Rectal smooth muscle tissue (tissue), 1 donor: ENCODE results near the gene KDM6A.
"Not testable (repeated sequence)": the region's sequence is repeated elsewhere in the genome, so short reads cannot be mapped to it uniquely, and the experiment has no call there.

ENCODE experiments used
- H3K27ac ChIP-seq: one replicate; pipeline ENCODE4 v1.7.0; 2013; ENCODE audit warnings: low read depth, low read length, inconsistent platforms
- H3K27me3 ChIP-seq: one replicate; pipeline ENCODE4 v1.7.0; 2013; ENCODE audit warnings: low read length; ENCODE audit not compliant: control insufficient read depth, insufficient read depth
- H3K36me3 ChIP-seq: one replicate; pipeline ENCODE4 v1.7.0; 2013; ENCODE audit warnings: low read length; ENCODE audit not compliant: control insufficient read depth, insufficient read depth
- H3K4me1 ChIP-seq: one replicate; pipeline ENCODE4 v1.7.0; 2013; ENCODE audit warnings: low read length; ENCODE audit not compliant: control insufficient read depth, insufficient read depth
- H3K4me3 ChIP-seq: one replicate; pipeline ENCODE4 v1.7.0; 2013; ENCODE audit warnings: low read length
- H3K9ac ChIP-seq: one replicate; pipeline ENCODE4 v1.7.0; 2013; ENCODE audit warnings: low read length

The KDM6A gene

DNA sequence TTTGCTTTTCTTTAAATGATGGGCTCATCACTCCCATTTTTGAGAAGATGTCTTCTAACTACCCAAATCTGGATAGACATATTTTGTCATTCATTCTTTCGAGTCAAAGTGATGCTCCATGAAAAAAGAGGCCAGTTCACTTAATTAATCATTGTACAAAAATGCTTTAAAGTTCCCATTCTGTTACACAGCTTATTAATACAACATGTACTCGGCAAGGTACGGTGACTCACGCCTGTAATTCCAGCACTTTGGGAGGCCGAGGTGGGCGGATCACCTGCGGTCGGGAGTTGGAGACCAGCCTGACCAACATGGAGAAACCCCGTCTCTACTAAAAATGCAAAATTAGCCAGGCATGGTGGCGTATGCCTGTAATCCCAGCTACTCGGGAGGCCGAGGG is 67.6 kb downstream of the KDM6A start:
- H3K9ac ChIP-seq, H3K27me3 ChIP-seq, H3K4me3 ChIP-seq, H3K36me3 ChIP-seq, H3K27ac ChIP-seq, H3K4me1 ChIP-seq: not testable (repeated sequence)

GRCh38 chrX:44943007-44943406 is 70.0 kb downstream of the KDM6A start:
- H3K4me1 ChIP-seq: no peaks in the 10 kb centered on the region
- H3K4me3 ChIP-seq: no peak overlapping the region
- no peak overlapping the region for H3K27ac ChIP-seq
- no peaks in the 10 kb centered on the region for H3K36me3 ChIP-seq
- no peaks in the 10 kb centered on the region for H3K27me3 ChIP-seq
- no peak overlapping the region for H3K9ac ChIP-seq

- no peaks in the 10 kb centered on the region for H3K4me1 ChIP-seq
- no peaks in the 10 kb centered on the region for H3K27me3 ChIP-seq
- no peak overlapping the region for H3K27ac ChIP-seq
- H3K4me3 ChIP-seq: no peak overlapping the region
- H3K36me3 ChIP-seq: no peaks in the 10 kb centered on the region
- H3K9ac ChIP-seq: no peak overlapping the region
These were observed 71.9 kb downstream of the KDM6A start for GRCh38 chrX:44944894-44945293.

- H3K4me3 ChIP-seq: no peak overlapping the region
- H3K36me3 ChIP-seq: no peaks in the 10 kb centered on the region
- no peaks in the 10 kb centered on the region for H3K27me3 ChIP-seq
- H3K9ac ChIP-seq: no peak overlapping the region
- H3K27ac ChIP-seq: no peak overlapping the region
- no peaks in the 10 kb centered on the region for H3K4me1 ChIP-seq
These were observed 72.7 kb downstream of the KDM6A start for GRCh38 chrX:44945736-44946135.

DNA sequence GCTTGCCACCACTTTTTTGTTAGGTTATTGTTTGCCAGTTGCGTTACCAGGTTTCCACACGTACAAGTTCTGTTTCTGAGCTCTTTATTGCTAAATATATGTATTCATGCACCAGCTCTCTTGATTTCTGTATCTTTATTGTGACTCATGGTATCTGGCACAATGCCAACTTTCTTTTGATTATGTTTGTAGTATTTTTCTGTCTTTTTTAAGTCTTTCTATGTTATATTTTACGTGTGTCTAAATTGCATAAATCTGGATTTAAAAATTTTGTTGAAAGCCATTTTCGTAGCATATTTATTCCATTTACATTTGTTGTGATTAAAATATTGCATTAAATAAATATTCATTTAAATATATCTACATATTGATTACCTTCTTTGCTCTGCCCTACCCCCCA is 73.8 kb downstream of the KDM6A start:
- Histone ChIP-seq H3K4me3 (no peak overlapping the region), H3K27ac (no peak overlapping the region), H3K27me3 (no peaks in the 10 kb centered on the region), H3K4me1 (no peaks in the 10 kb centered on the region), H3K9ac (no peak overlapping the region), H3K36me3 (no peaks in the 10 kb centered on the region)

GRCh38 chrX:44947995-44948394 is 75.0 kb downstream of the KDM6A start:
- H3K4me1 ChIP-seq: no peaks in the 10 kb centered on the region
- H3K9ac ChIP-seq: no peak overlapping the region
- no peaks in the 10 kb centered on the region for H3K36me3 ChIP-seq
- H3K27me3 ChIP-seq: no peaks in the 10 kb centered on the region
- no peak overlapping the region for H3K4me3 ChIP-seq
- no peak overlapping the region for H3K27ac ChIP-seq

DNA sequence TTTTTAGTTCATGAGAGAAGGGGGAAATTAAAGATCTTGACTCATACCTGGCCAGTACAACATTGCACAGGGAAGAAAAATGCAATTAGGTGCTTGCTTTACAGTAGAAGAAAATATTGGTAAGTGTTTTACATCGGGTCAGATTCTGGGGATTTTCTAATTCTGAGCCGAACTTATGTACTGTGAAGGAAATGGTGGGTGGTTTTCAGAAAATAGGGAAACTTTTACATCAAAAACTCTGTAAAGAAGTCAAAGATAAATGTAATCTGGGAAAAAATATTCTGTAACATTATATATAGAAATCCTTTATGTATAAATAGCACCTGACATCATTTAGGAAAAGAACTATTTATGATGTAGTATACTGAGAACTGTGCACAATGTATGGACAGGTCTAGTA is 75.4 kb downstream of the KDM6A start:
- Histone ChIP-seq H3K9ac (no peak overlapping the region), H3K4me3 (no peak overlapping the region), H3K27ac (no peak overlapping the region), H3K27me3 (no peaks in the 10 kb centered on the region), H3K36me3 (no peaks in the 10 kb centered on the region), H3K4me1 (no peaks in the 10 kb centered on the region)

DNA sequence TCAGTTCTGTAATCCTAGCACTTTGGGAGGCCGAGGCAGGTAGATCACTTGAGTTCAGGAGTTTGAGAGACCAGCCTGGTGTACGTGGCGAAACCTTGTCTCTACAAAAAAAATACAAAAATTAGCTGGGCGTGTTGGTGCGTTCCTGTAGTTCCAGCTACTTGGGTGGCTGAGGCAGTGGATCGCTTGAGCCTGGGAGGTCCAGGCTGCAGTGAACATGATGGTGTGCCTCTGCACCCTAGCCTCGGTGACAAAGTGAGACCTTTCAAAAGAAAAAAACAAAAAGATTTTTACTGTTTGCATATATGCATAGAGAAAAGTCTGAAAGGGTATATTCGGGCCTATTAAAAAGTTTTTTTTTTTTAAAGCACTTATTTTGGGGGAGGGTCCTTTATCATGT is 76.1 kb downstream of the KDM6A start:
- no peaks in the 10 kb centered on the region for H3K4me1 ChIP-seq
- H3K27me3 ChIP-seq: no peaks in the 10 kb centered on the region
- no peak overlapping the region for H3K9ac ChIP-seq
- no peaks in the 10 kb centered on the region for H3K36me3 ChIP-seq
- no peak overlapping the region for H3K27ac ChIP-seq
- H3K4me3 ChIP-seq: no peak overlapping the region

DNA sequence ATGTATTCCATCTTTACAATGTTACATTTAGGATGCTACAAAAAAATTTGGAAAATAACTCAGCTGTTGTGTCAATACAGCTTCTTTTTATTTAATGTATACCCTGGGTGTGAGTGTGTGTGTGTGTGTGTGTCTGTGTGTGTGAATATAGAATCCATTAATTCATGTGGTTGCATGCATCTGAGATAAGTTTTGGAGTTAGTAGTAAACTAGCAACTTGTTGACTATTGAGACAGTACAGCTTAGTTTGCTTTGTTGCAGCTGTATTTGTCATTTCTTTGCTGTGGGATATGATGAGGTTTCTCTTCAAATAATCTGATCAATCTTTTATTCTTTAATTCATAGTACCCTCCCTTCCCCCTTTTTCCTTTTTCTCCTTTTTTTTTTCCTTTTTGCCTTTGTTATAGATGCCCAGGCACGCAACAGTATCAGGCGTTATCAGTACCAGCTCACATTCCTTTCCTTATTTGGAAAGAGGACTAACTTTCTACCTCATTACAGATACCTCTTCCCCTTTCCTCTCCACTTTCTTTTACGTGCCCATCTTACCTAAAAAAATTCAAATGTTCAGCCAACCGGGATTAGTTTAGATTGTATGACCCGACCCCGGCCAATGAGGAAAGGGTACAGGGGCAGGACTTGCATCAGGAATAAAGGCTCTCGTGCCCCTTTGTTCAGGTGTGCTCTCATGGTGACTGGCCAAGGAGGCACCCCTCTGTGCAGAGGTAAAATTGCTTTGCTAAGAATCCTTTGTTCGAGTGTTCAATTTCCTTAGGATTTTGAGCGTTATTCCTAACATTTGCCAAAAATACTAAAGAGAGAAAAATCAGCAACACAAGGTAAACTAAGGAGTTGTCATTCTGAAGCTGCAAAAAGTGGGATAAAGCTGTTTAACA is 77.7 kb downstream of the KDM6A start:
- H3K9ac ChIP-seq, H3K27ac ChIP-seq, H3K27me3 ChIP-seq, H3K4me1 ChIP-seq, H3K36me3 ChIP-seq, H3K4me3 ChIP-seq: not testable (repeated sequence)

DNA sequence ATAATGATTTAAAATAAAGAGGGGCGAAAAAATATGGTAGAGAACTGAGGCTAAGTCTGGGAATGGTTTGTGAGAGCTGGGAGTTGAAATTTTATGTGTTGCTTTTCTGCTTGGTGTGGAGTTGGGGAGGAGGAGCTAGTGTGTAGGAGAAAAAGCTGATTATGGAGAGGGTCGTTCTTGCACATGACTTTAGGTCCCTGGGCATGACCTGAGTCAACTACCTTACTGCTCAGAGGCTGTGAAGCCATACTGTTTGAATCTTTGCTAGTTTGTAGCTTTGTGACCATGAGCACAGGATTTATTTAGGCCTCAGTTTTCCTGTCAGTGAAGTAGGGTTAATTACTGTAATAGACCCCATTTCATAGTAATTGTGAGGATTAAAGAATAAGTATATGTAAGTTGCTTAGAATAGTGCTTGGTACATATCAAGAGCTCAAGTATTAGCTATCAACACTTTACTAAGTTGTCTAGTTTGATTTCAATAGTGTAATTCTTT is 78.6 kb downstream of the KDM6A start:
- H3K4me1 ChIP-seq: no peaks in the 10 kb centered on the region
- H3K4me3 ChIP-seq: no peak overlapping the region
- no peaks in the 10 kb centered on the region for H3K36me3 ChIP-seq
- H3K9ac ChIP-seq: no peak overlapping the region
- no peak overlapping the region for H3K27ac ChIP-seq
- H3K27me3 ChIP-seq: no peaks in the 10 kb centered on the region

DNA sequence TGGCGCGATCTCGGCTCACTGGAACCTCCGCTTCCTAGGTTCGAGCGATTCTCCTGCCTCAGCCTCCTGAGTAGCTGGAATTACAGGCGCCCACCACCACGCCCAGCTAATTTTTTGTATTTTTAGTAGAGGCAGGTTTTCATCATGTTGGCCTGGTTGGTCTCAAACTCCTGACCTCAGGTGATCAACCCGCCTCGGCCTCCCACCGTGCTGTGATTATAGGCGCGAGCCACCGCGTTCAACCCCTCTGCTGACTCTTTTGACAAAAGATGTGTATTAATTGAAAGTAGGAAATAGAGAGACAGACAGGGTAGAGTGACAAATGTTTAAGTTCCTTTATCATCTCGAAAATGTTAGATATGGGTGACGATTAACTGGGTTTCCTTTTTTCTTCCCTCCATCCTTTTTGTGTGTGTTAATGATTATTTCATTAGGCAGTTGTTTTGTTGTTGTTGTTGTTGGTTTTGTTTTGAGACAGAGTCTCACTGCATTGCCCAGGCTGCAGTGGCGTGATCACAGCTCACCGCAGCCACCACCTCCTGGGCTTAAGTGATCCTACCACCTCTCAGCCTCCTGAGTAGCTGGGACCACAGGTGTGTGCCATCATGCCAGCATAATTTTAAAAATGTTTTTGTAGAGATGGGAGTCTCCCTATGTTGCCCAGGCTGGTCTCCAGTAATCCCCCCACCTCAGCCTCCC is 79.5 kb downstream of the KDM6A start:
- H3K36me3 ChIP-seq: no peaks in the 10 kb centered on the region
- no peaks in the 10 kb centered on the region for H3K27me3 ChIP-seq
- no peak overlapping the region for H3K9ac ChIP-seq
- H3K4me1 ChIP-seq: no peaks in the 10 kb centered on the region
- H3K4me3 ChIP-seq: no peak overlapping the region
- no peak overlapping the region for H3K27ac ChIP-seq

- Histone ChIP-seq H3K27ac (no peak overlapping the region), H3K4me1 (no peaks in the 10 kb centered on the region), H3K36me3 (no peaks in the 10 kb centered on the region)
These were observed 80.9 kb downstream of the KDM6A start for GRCh38 chrX:44953734-44954502.

More at GRCh38 chrX:44953734-44954502, 80.9 kb downstream of the KDM6A start:
- no peaks in the 10 kb centered on the region for H3K27me3 ChIP-seq
- no peak overlapping the region for H3K4me3 ChIP-seq
- H3K9ac ChIP-seq: no peak overlapping the region
